ENCODE measurements around the gene ENPP4.
"Not testable (repeated sequence)": the region's sequence is repeated elsewhere in the genome, so short reads cannot be mapped to it uniquely, and the experiment has no call there.

ENPP4 gene

GRCh38 chr6:46131291-46131690 is 1.5 kb downstream of the ENPP4 start:
- DNase-seq: not testable (repeated sequence)

GRCh38 chr6:46134216-46134615 is 4.4 kb downstream of the ENPP4 start:
- DNase-seq: no peak

- no peak for DNase-seq
These were observed 5.4 kb downstream of the ENPP4 start for GRCh38 chr6:46135176-46135575.

GRCh38 chr6:46136831-46137230 is 7.0 kb downstream of the ENPP4 start:
- DNase-seq: no peak

- no peak for DNase-seq
These were observed 7.6 kb downstream of the ENPP4 start for GRCh38 chr6:46137387-46137786.

- no peak for DNase-seq
These were observed 8.5 kb downstream of the ENPP4 start for GRCh38 chr6:46138281-46138680.

- DNase-seq: no peak
These were observed 14.5 kb downstream of the ENPP4 start for GRCh38 chr6:46144270-46144669.

- DNase-seq: not testable (repeated sequence)
These were observed 19.3 kb downstream of the ENPP4 start for GRCh38 chr6:46149066-46149465.

- no peak for DNase-seq
These were observed 26.9 kb downstream of the ENPP4 start for GRCh38 chr6:46156701-46157100.

- DNase-seq: no peak
These were observed 29.4 kb downstream of the ENPP4 start for GRCh38 chr6:46159229-46159628.

- DNase-seq: no peak
These were observed 30.3 kb downstream of the ENPP4 start for GRCh38 chr6:46160102-46160501.

- no peak for DNase-seq
These were observed 40.8 kb downstream of the ENPP4 start, which contains the start of gene ENPP5 for GRCh38 chr6:46170357-46171289. ENPP5 (minus strand) TSS chr6:46170980; CDS start chr6:46168262, 2,718 bp downstream.

GRCh38 chr6:46172176-46172575 is 42.4 kb downstream of the ENPP4 start:
- DNase-seq: no peak

- DNase-seq: no peak
These were observed 45.1 kb downstream of the ENPP4 start for GRCh38 chr6:46174904-46175303.

GRCh38 chr6:46175446-46175845 is 45.7 kb downstream of the ENPP4 start:
- peak; percentile 15 for DNase-seq

- no peak for DNase-seq
These were observed 46.2 kb downstream of the ENPP4 start for GRCh38 chr6:46175976-46176375.

GRCh38 chr6:46184114-46184513 is 54.3 kb downstream of the ENPP4 start:
- no peak for DNase-seq

- DNase-seq: no peak
These were observed 56.8 kb downstream of the ENPP4 start for GRCh38 chr6:46186583-46186982.

- no peak for DNase-seq
These were observed 59.9 kb downstream of the ENPP4 start for GRCh38 chr6:46189726-46190125.

- no peak for DNase-seq
These were observed 61.1 kb downstream of the ENPP4 start for GRCh38 chr6:46190889-46191288.

- DNase-seq: no peak
These were observed 62.2 kb downstream of the ENPP4 start for GRCh38 chr6:46191961-46192360.
